Measurements from ENCODE around the gene PLBD2. TPM values are rescaled to one million over a fixed set of nuclear protein-coding genes. Genes with fewer than 3 reads are reported as not detected.

PLBD2 gene
- total RNA-seq, 1 donor from 2014 or later = 55.1 TPM

DNA sequence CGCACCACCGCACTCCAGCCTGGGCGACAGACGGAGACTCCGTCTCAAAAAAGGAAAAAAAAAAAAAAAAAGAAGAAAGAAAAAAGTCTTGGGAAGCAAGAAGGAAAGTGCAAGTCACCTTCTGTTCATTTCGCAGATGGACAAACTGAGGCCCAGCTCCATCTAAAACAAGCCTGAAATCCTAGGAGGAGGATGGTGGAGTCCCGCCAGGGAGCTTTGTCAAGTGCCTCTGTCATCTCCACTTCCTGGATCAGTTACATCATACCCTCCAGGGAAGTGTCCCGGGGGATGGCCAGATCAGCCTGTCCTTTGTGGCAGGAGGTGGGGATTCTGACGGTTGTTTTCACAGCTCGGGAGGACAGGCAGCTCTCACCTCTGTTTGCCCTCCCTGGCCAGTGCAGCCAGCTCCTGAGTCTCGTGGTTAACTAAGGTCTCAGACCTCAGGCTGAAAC is 55.1 kb downstream of the PLBD2 start:
- Histone ChIP-seq H3K9me3 (no peaks in the 10 kb centered on the region), H3K27me3 (no peaks in the 10 kb centered on the region), H3K4me1 (no peaks in the 10 kb centered on the region), H3K36me3 (no peaks in the 10 kb centered on the region), H3K27ac (no peak overlapping the region), H3K4me3 (no peak overlapping the region)
- intact Hi-C loops (cut with DNase I) = no loop called here
- no peak for DNase-seq (ENCODE audit: low spot score in 2 of 2)
- TF ChIP-seq, protein P1, sequence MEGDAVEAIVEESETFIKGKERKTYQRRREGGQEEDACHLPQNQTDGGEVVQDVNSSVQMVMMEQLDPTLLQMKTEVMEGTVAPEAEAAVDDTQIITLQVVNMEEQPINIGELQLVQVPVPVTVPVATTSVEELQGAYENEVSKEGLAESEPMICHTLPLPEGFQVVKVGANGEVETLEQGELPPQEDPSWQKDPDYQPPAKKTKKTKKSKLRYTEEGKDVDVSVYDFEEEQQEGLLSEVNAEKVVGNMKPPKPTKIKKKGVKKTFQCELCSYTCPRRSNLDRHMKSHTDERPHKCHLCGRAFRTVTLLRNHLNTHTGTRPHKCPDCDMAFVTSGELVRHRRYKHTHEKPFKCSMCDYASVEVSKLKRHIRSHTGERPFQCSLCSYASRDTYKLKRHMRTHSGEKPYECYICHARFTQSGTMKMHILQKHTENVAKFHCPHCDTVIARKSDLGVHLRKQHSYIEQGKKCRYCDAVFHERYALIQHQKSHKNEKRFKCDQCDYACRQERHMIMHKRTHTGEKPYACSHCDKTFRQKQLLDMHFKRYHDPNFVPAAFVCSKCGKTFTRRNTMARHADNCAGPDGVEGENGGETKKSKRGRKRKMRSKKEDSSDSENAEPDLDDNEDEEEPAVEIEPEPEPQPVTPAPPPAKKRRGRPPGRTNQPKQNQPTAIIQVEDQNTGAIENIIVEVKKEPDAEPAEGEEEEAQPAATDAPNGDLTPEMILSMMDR (IDR thresholded peaks at IDR 0.05) = no peak

DNA sequence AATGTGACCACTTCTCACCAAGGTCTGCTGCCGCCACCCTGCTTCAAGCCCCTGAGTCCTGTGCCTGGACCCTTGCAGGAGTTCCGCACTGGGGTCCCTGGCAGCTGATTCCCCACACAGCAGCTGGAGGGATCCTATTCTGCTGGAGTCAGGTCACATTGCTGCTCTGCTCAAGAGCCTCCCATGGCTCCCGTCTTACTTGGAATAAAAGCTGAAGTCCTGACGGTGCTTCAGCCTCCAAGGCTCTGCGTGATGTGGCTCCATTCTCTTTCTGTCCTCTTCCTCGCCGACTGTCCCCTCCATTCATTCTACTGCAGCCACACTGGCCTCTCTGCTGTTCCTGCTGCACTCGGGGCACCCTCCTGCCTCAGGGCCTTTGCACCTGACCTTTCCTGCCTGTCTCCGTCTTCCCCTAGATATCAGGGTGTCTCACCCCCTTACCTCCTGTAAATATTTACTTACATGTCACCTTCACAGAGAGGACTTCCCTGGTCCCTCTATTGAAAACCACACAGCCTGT is 56.2 kb downstream of the PLBD2 start:
- TF ChIP-seq, protein P1 (IDR thresholded peaks at IDR 0.05) = no peak
- no peaks in the 10 kb centered on the region for H3K27me3 ChIP-seq
- H3K4me1 ChIP-seq = no peaks in the 10 kb centered on the region
- no peak overlapping the region for H3K27ac ChIP-seq
- no peak for DNase-seq (ENCODE audit: low spot score in 2 of 2)
- intact Hi-C loops (cut with DNase I) = no loop called here
- no peaks in the 10 kb centered on the region for H3K9me3 ChIP-seq
- no peaks in the 10 kb centered on the region for H3K36me3 ChIP-seq
- H3K4me3 ChIP-seq = no peak overlapping the region

DNA sequence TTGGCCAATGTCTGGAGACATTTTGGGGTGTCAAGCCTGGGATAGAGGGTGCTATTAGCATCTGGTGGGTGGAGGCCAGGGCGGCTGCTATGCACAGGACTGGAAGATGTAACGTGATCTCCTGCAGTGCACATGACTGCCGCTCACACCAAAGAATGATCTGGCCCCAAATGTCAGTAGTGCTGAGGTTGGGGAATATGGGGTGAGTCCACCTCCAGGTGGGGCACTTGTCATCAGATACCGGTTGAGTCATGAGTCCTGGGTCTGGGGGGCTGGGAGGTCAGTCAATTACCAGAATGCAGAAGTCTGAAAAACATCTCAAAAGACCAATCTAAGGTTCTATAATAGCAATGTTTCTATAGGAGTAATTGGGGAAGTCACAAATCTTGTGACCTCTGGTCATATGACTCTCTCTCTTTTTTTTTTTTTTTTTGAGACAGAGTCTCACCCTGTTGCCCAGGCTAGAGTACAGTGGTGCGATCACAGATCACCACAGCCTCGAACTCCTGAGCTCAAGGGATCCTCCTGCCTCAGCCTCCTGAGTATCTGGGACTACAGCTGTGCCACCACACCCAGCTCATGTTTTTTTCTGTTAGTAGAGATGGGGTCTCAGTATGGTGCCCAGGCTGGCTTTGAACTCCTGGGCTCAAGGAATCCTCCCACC is 57.8 kb downstream of the PLBD2 start:
- peak in 1 of 2 donors; percentile 24 for DNase-seq (ENCODE audit: low spot score in 2 of 2)
- no peak overlapping the region for H3K27ac ChIP-seq

GRCh38 chr12:113418213-113418879 is 60.0 kb downstream of the PLBD2 start:
- Histone ChIP-seq H3K27ac (no peak overlapping the region), H3K4me3 (no peak overlapping the region), H3K27me3 (no peaks in the 10 kb centered on the region), H3K9me3 (no peaks in the 10 kb centered on the region), H3K36me3 (no peaks in the 10 kb centered on the region), H3K4me1 (peaks cover 0 to 6% of the 10 kb centered on the region in 2 donors)
- DNase-seq (ENCODE audit: low spot score in 2 of 2) = peak in 1 of 2 donors; percentile 76
- TF ChIP-seq, protein P1 (IDR thresholded peaks at IDR 0.05) = no peak
- intact Hi-C loops (cut with DNase I) = no loop called here

More for the DNA sequence above, 57.8 kb downstream of the PLBD2 start:
- TF ChIP-seq, protein P1 (IDR thresholded peaks at IDR 0.05) = no peak
- intact Hi-C loops (cut with DNase I) = no loop called here
- Histone ChIP-seq H3K9me3 (no peaks in the 10 kb centered on the region), H3K4me3 (no peak overlapping the region), H3K4me1 (no peaks in the 10 kb centered on the region), H3K36me3 (no peaks in the 10 kb centered on the region), H3K27me3 (no peaks in the 10 kb centered on the region)

- Histone ChIP-seq H3K27me3 (no peaks in the 10 kb centered on the region), H3K9me3 (no peaks in the 10 kb centered on the region), H3K36me3 (no peaks in the 10 kb centered on the region), H3K4me1 (peaks cover 0 to 6% of the 10 kb centered on the region in 2 donors), H3K27ac (no peak overlapping the region), H3K4me3 (no peak overlapping the region)
- intact Hi-C loops (cut with DNase I) = loop anchor here (10.0 kb wide), 1 partner anchor 236 kb away; the partner anchor contains the start of genes DDX54 and RITA1
- TF ChIP-seq, protein P1 (IDR thresholded peaks at IDR 0.05) = no peak
- DNase-seq (ENCODE audit: low spot score in 2 of 2) = no peak
These were observed 62.7 kb downstream of the PLBD2 start for GRCh38 chr12:113420996-113421595.

Data from ascending aorta (tissue), 2 donors.